ENCODE measurements around the gene MIS18A.
A peak's percentile ranks its signal among the peaks of the same experiment; 100 is the strongest.
"Not testable (repeated sequence)": the region's sequence is repeated elsewhere in the genome, so short reads cannot be mapped to it uniquely, and the experiment has no call there.

MIS18A gene

DNA sequence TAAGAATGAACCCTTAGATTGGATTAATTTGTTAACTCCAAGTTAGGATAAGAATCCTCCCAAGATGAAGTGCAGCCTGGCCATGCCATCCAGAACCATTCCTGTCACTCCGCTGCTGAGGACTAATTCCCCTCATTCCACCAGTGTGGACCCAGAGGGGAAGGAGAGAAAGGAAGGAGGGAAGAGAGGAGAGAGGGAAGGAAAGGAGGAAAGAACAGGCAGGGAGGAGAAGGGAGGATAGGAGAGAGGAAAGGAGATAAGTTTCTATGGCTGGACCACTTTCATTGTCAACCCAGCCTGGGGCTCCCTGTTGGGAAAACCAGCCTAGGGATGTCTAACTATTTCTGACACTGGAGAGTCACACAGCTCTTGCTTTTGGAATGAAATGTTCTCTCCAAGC lies 24.5 kb upstream of the MIS18A start:
- no peak for DNase-seq

DNA sequence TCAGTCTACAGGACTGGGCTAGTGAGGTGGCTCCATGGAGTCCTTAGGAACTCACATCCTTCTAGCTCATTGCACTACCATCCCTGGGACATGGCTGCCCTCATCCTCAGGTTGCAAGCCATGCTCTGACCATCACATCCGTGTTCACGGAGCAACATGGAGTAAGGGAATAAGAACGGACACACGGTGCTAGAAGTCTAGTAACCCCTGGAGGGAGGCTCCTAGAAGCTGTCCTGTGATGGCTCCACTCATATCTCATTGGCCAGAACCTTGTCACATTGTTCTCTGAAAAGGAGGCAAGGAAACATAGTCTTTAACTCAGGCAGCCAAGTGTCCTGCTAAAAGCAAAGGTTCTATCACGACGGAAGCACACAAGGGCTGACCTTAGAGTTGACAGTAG lies 23.7 kb upstream of the MIS18A start:
- no peak for DNase-seq

GRCh38 chr21:32301596-32301995 lies 22.7 kb upstream of the MIS18A start:
- DNase-seq: no peak

DNA sequence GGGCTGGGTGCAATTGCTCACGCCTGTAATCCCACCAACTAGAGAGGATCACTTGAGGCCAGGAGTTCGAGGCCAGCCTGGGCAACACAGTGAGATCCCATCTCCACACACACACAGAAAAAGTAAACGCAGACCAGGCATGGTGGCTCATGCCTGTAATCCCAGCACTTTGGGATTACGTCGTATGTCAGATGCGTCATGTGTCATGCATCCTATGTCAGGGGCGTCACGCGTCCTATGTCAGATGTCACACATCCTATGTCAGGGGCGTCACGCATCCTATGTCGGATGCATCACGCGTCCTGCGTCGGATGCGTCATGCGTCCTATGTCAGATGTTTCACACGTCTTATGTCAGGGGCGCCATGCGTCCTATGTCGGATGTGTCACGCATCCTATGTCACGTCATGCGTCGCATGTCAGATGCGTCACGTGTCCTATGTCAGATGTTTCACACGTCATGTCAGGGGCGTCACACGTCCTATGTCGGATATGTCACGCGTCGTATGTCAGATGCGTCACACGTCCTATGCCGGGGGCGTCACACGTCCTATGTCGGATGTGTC lies 21.4 kb upstream of the MIS18A start:
- DNase-seq: no peak

- DNase-seq: no peak
Observed at GRCh38 chr21:32299695-32300094, 20.8 kb upstream of the MIS18A start.

DNA sequence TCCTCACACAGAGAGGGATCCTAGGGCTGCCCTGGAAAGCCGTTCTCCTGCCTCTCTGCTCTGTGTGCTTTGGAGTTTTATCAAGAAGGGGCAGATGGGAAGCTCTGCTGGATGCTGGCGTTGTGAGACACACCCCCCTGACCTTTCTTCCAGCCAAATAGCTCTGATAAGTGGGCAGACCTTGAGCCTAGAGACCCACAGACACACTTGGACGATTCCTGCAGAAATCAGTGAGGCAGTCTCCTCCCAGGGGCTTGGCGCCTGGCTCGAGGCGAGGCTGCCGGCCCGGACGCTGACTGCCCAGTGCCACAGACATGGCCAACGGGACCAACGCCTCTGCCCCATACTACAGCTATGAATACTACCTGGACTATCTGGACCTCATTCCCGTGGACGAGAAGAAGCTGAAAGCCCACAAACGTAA lies 19.8 kb upstream of the MIS18A start, which contains the start of gene MRAP:
Gene MRAP (plus strand): TSS at position 198 of the 424 bp plus-strand sequence. CDS start 117 bp downstream, at position 315.
- DNase-seq: no peak

- no peak for DNase-seq
Observed at GRCh38 chr21:32298148-32298559, 19.3 kb upstream of the MIS18A start.

- DNase-seq: no peak
Observed at GRCh38 chr21:32297449-32297848, 18.6 kb upstream of the MIS18A start.

DNA sequence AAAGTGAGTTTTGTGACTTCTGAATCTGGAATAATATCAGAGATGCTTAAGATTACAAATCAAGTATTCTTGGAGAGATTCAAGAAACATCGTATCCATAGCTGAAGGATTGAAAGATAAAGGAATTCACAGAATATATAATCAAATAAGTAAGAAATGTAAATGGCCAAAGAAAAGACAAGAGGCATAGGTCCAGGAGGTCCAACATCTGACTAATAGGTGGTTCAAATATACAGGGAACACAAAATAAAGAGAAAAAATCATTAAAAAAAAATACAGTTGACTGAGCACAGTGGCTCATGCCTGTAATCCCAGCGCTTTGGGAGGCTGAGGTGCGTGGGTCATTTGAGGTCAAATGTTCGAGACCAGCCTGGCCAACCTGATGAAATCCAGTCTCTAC lies 6.6 kb upstream of the MIS18A start:
- DNase-seq: no peak

DNA sequence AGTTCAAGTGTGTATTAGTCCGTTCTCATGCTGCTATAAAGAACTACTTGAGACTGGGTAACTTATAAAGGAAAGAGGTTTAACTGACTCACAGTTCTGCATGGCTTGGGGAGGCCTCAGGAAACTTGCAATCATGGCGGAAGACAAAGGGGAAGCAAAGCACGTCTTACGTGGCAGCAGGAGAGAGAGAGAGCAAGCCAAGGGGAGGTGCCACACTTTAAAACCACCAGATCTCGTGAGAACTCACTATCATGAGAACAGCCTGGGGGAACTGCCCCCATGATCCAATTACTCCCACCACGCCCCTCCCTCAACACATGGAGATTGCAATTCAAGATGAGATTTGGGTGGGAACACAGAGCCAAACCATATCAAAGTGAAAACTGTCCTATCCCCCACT lies 4.1 kb upstream of the MIS18A start:
- no peak for DNase-seq

DNA sequence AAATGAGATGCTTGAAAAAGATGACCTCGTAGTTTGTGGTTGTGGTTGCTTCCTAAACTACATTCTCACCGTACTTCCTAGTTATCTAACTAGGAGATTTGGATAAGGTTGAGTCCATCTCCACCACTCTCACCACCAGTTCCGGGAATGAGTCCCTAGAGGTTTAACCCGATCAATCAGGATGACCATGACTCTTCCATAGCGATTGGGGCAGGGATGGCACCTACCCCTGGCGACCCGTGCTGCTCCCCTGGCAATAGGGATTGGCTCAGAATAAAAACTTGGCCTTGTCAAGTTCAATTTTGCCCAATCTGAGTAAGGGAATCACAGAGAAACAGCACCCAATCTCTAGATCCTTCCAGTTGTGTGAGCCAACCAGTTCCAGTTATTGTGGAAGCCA lies 2.7 kb upstream of the MIS18A start:
- no peak for DNase-seq

GRCh38 chr21:32279377-32279680 lies 480 bp upstream of the MIS18A start:
- DNase-seq: no peak

GRCh38 chr21:32278103-32278502 lies 746 bp downstream of the MIS18A start:
- DNase-seq: peak; percentile 26

- DNase-seq: no peak
Observed at GRCh38 chr21:32276671-32277070, 2.2 kb downstream of the MIS18A start.

DNA sequence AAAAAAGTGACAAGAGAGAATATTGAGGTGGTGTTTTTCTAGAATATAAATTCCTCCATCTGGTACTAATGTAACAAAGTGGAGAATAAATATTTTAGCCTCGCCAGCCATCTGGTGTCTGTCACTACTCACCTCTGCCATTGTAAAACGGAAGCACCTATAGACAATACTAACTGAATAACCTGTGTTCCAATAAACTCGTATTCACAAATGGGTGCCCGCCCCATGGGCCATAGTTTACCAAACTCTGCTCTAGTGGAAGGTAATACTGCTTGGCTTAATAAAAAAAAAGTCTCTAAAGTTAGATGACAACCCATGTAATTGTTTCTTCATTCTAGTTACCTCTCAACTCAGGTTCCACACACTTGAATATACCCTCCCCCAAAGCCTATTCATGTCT lies 8.1 kb downstream of the MIS18A start:
- DNase-seq: peak; percentile 17

- DNase-seq: not testable (repeated sequence)
Observed at GRCh38 chr21:32265321-32265720, 13.5 kb downstream of the MIS18A start.

DNA sequence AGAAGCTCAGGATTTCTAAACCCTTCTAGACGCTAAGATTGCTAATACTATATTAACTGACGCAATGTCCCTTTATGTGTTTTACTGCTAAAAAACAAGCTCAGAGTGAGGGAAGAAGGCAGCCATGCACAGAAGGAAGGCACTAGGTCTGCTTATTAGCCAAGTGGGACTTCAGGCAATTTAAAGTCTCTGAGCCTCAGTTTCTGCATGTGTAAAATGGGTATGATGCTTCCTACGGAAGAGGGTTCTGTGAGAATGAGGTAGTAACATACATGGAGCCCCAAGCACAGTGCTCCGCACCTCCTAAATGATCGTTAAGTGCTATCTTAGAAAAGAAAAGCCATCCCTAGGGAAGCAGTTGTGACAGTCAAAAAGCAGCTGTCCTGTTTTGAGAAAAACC lies 16.9 kb downstream of the MIS18A start:
- no peak for DNase-seq

DNA sequence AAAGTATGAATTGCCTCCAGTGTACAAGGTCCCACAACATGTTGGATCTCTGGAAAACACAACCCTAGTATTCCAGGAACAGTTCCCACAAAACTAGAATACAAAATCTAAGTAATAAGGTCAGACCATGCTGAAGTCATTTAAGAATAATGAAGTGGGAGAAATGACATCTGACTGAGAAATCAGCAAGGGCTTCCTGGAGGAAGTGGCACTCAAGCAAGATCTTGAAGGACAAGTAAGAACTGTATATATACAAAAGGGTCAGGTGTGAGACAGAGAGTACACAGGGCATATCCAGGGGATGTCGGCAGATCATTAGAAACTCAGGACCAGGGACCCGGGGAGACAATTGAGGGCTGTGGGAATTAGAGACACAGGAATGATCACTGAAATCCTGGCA lies 18.7 kb downstream of the MIS18A start:
- DNase-seq: no peak

- DNase-seq: not testable (repeated sequence)
Observed at GRCh38 chr21:32258786-32259048, 20.1 kb downstream of the MIS18A start.

- DNase-seq: peak; percentile 92
Observed at GRCh38 chr21:32257962-32258785, 20.7 kb downstream of the MIS18A start.

GRCh38 chr21:32256873-32257620 lies 21.8 kb downstream of the MIS18A start:
- DNase-seq: peak; percentile 96

- DNase-seq: no peak
Observed at GRCh38 chr21:32256251-32256650, 22.6 kb downstream of the MIS18A start.

DNA sequence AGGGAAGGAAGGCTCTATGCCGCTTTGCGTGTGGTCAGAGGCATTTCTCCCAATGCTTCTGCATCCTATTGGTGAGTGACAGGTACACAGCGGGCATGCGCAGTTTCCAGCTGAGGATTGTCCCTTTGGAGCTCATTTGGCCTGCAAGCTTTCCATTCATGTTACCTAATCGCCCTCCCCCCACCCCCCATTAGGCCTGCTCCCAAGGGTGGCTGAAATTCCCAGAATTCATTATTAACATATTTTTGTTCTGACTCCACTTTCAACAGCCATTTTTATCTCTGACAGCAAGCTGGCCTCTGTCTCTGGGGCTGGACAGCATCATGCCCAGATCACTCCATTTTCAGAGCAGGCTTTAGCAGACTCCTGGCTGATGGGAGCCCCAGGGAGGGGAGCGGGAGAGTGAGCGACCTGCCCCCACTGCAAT lies 25.6 kb downstream of the MIS18A start:
- DNase-seq: no peak

- no peak for DNase-seq
Observed at GRCh38 chr21:32252136-32252535, 26.7 kb downstream of the MIS18A start.

Measured in NCI-H69 (cell line).